Lung (tissue), 12 donors: Measurements from ENCODE around the gene ADAP1. TPM values are rescaled to one million over a fixed set of nuclear protein-coding genes. Genes with fewer than 3 reads are reported as not detected.
A peak's percentile ranks its signal among the peaks of the same experiment; 100 is the strongest.

Experiments used
- ATAC-seq: fragments of 200-7000 bp; cut with Tn5 transposase; one replicate; pipeline ENCODE4 v1.9.1; 2020; ENCODE audit warnings: moderate number of reproducible peaks; ENCODE audit not compliant: insufficient read depth, low FRiP score
- DNase-seq, 3 donors: peaks; one replicate each; pipeline ENCODE4 v3.0.0-alpha.2; 2013 to 2017
- H3K27ac ChIP-seq, 2 donors: one replicate each; pipeline ENCODE4 v1.5.1; 2013; ENCODE audit warnings: mild to moderate bottlenecking in 2 of 2, moderate library complexity in 2 of 2, control low read depth in 1 of 2, inconsistent platforms in 1 of 2, low read depth in 1 of 2, low read length in 1 of 2
- H3K27me3 ChIP-seq, 3 donors: one replicate each; pipeline ENCODE4 v1.5.1; 2013; ENCODE audit warnings: low read length in 2 of 3; ENCODE audit not compliant: control insufficient read depth in 3 of 3, insufficient read depth in 3 of 3
- H3K36me3 ChIP-seq, 4 donors: one replicate each; pipeline ENCODE4 v1.5.1; 2013; ENCODE audit warnings: low read length in 4 of 4, mild to moderate bottlenecking in 1 of 4, moderate library complexity in 1 of 4; ENCODE audit not compliant: control insufficient read depth in 4 of 4, insufficient read depth in 4 of 4
- H3K4me1 ChIP-seq, 5 donors: one replicate each; pipeline ENCODE4 v1.5.1; 2013; ENCODE audit warnings: low read length in 5 of 5, mild to moderate bottlenecking in 2 of 5, moderate library complexity in 1 of 5; ENCODE audit not compliant: control insufficient read depth in 5 of 5, insufficient read depth in 5 of 5
- H3K4me3 ChIP-seq: one replicate; pipeline ENCODE4 v1.5.1; 2013; ENCODE audit warnings: mild to moderate bottlenecking, control low read depth, moderate library complexity
- H3K9ac ChIP-seq, 2 donors: one replicate each; pipeline ENCODE4 v1.5.1; 2013; ENCODE audit warnings: low read length in 2 of 2, control low read depth in 1 of 2; ENCODE audit not compliant: insufficient read depth in 1 of 2
- H3K9me3 ChIP-seq, 4 donors: one replicate each; pipeline ENCODE4 v1.5.1; 2013; ENCODE audit warnings: low read length in 3 of 4, mild to moderate bottlenecking in 1 of 4, moderate library complexity in 1 of 4; ENCODE audit not compliant: control insufficient read depth in 4 of 4, insufficient read depth in 3 of 4
- WGBS, 2 donors: extraction: QIAGEN DNeasy Blood & Tissue Kit; methylation state at CpG; one replicate each; pipeline ENCODE4 v1.1.7; 2013; 5-methylcytosine and 5-hydroxymethylcytosine counted together
- polyA plus RNA-seq, 2 donors: library from polyadenylated mRNA; stranded (reverse); fragments of 200-250 nt; gene quantifications; one replicate each; pipeline ENCODE4 v1.2.1, GENCODE V29; 2013
- total RNA-seq, 2 donors: library from RNA; depleted of rRNA in 1 of 2; stranded (reverse); fragments of >200 nt in 1 of 2; gene quantifications; one replicate each; pipeline ENCODE4 v1.2.1, GENCODE V29; 2014 to 2021
- TF ChIP-seq, protein P1 (sequence below): IDR thresholded peaks from 2 replicates; pipeline ENCODE4 v1.5.1; 2012; ENCODE audit warnings: mild to moderate bottlenecking; ENCODE audit errors: control extremely low read depth, extremely low read depth
- donor health status: control.
- donor health status: control.
- donor health status: Bipolar disorder and iron deficiency.
- donor health status: healthy.
- donor health status: DM: yes; HTN: yes; CAD: no.

The ADAP1 gene
- total and polyA plus RNA-seq, 4 donors = 11.5 to 39.0 (median 32.6) TPM

GRCh38 chr7:901388-902154, 52.9 kb downstream of the ADAP1 start:
- H3K9ac ChIP-seq = no peak overlapping the region
- ATAC-seq (peak; percentile 56), DNase-seq (peak; percentile 80 to 89 (median 84))
- TF ChIP-seq, protein P1, sequence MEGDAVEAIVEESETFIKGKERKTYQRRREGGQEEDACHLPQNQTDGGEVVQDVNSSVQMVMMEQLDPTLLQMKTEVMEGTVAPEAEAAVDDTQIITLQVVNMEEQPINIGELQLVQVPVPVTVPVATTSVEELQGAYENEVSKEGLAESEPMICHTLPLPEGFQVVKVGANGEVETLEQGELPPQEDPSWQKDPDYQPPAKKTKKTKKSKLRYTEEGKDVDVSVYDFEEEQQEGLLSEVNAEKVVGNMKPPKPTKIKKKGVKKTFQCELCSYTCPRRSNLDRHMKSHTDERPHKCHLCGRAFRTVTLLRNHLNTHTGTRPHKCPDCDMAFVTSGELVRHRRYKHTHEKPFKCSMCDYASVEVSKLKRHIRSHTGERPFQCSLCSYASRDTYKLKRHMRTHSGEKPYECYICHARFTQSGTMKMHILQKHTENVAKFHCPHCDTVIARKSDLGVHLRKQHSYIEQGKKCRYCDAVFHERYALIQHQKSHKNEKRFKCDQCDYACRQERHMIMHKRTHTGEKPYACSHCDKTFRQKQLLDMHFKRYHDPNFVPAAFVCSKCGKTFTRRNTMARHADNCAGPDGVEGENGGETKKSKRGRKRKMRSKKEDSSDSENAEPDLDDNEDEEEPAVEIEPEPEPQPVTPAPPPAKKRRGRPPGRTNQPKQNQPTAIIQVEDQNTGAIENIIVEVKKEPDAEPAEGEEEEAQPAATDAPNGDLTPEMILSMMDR = no peak
- H3K4me3 ChIP-seq = no peak overlapping the region
- peaks cover 0 to 14% (median 5%) of the 10 kb centered on the region in 5 donors for H3K4me1 ChIP-seq
- H3K27ac ChIP-seq = no peak overlapping the region
- WGBS, 2 donors = 30 to 33% methylated on average over 16 to 24 of the region's 24 CpGs
- H3K36me3 ChIP-seq = peaks cover 0 to 22% (median 3%) of the 10 kb centered on the region in 4 donors
- peaks cover 0 to 9% (median 0%) of the 10 kb centered on the region in 3 donors for H3K27me3 ChIP-seq
- no peaks in the 10 kb centered on the region for H3K9me3 ChIP-seq

- Histone ChIP-seq H3K9ac (no peak overlapping the region), H3K27me3 (peaks cover 0 to 9% (median 0%) of the 10 kb centered on the region in 3 donors), H3K4me1 (peaks cover 0 to 14% (median 5%) of the 10 kb centered on the region in 5 donors), H3K4me3 (no peak overlapping the region), H3K36me3 (peaks cover 0 to 28% (median 3%) of the 10 kb centered on the region in 4 donors), H3K27ac (no peak overlapping the region), H3K9me3 (no peaks in the 10 kb centered on the region)
- ATAC-seq = no peak
- DNase-seq = no peak
- 78 to 87% methylated on average over 7 to 8 of the region's 8 CpGs for WGBS, 2 donors
- TF ChIP-seq, protein P1 = no peak
Measured at GRCh38 chr7:901041-901387, 53.5 kb downstream of the ADAP1 start.

GRCh38 chr7:900331-901040, 54.0 kb downstream of the ADAP1 start:
- no peak overlapping the region for H3K9ac ChIP-seq
- H3K27me3 ChIP-seq = peaks cover 0 to 6% (median 0%) of the 10 kb centered on the region in 3 donors
- peaks cover 0 to 32% (median 3%) of the 10 kb centered on the region in 4 donors for H3K36me3 ChIP-seq
- peaks cover 0 to 2% (median 0%) of the 10 kb centered on the region in 4 donors for H3K9me3 ChIP-seq
- no peak for ATAC-seq
- WGBS, 2 donors = 86 to 90% methylated on average over 25 to 26 of the region's 26 CpGs
- no peak overlapping the region for H3K27ac ChIP-seq
- H3K4me3 ChIP-seq = no peak overlapping the region
- TF ChIP-seq, protein P1 = no peak
- DNase-seq = no peak
- H3K4me1 ChIP-seq = peaks cover 0 to 14% (median 5%) of the 10 kb centered on the region in 5 donors
